Parathyroid adenoma (tissue), 2 donors: ENCODE data around the gene DPYSL5.

ENCODE experiments used
- H2AFZ ChIP-seq: fragments of 300-600 bp; sonication (generic); one replicate; pipeline ENCODE4 v1.7.0; 2017; ENCODE audit warnings: antibody characterized with exemption, mild to moderate bottlenecking
- H3K27ac ChIP-seq: fragments of 300-600 bp; sonication (generic); one replicate; pipeline ENCODE4 v1.7.0; 2017
- H3K27me3 ChIP-seq: fragments of 300-600 bp; sonication (generic); one replicate; pipeline ENCODE4 v1.7.0; 2017; ENCODE audit warnings: low read length; ENCODE audit not compliant: control insufficient read depth, insufficient read depth
- H3K36me3 ChIP-seq: fragments of 300-600 bp; sonication (generic); one replicate; pipeline ENCODE4 v1.7.0; 2017; ENCODE audit warnings: low read length; ENCODE audit not compliant: control insufficient read depth, insufficient read depth
- H3K4me1 ChIP-seq: fragments of 300-600 bp; sonication (generic); one replicate; pipeline ENCODE4 v1.7.0; 2017; ENCODE audit warnings: control low read depth
- H3K4me2 ChIP-seq: fragments of 300-600 bp; sonication (generic); one replicate; pipeline ENCODE4 v1.7.0; 2017; ENCODE audit warnings: low read length
- H3K4me3 ChIP-seq: fragments of 300-600 bp; sonication (generic); one replicate; pipeline ENCODE4 v1.7.0; 2017; ENCODE audit warnings: low read depth, low read length
- H3K79me2 ChIP-seq: fragments of 300-600 bp; sonication (generic); one replicate; pipeline ENCODE4 v1.7.0; 2017; ENCODE audit warnings: control low read depth
- H3K9ac ChIP-seq: fragments of 300-600 bp; sonication (generic); one replicate; pipeline ENCODE4 v1.7.0; 2017; ENCODE audit warnings: mild to moderate bottlenecking
- H3K9me3 ChIP-seq: fragments of 300-600 bp; sonication (generic); one replicate; pipeline ENCODE4 v1.7.0; 2017; ENCODE audit warnings: low read length; ENCODE audit not compliant: control insufficient read depth
- CTCF ChIP-seq: fragments of 300-600 bp; sonication (generic); IDR thresholded peaks from one replicate; pipeline ENCODE4 v1.7.0; 2017; ENCODE audit warnings: antibody characterized with exemption, mild to moderate bottlenecking
- donor health status: primary hyperparathyroidism.

DPYSL5 gene

DNA sequence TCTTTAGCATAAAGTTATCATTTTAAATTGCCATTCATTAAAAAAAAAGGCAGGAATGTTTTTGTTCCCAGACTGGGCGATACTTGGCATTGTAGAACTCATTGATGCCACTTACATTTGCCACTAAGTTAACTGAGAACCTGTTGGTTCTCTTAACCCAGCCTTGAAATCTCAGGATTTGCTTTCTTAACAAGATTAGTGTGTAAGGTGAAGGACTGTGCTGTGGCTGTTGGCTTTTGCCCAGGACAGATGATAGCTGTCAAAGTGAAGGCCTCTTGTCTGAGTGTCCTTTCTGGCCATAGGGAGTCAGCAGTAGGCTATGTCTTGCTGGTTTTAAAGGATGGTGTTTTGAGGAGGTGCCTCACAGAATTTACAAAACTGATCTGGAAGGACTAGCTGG, 2.6 kb downstream of the DPYSL5 start:
- no peak overlapping the region for H3K27ac ChIP-seq

DNA sequence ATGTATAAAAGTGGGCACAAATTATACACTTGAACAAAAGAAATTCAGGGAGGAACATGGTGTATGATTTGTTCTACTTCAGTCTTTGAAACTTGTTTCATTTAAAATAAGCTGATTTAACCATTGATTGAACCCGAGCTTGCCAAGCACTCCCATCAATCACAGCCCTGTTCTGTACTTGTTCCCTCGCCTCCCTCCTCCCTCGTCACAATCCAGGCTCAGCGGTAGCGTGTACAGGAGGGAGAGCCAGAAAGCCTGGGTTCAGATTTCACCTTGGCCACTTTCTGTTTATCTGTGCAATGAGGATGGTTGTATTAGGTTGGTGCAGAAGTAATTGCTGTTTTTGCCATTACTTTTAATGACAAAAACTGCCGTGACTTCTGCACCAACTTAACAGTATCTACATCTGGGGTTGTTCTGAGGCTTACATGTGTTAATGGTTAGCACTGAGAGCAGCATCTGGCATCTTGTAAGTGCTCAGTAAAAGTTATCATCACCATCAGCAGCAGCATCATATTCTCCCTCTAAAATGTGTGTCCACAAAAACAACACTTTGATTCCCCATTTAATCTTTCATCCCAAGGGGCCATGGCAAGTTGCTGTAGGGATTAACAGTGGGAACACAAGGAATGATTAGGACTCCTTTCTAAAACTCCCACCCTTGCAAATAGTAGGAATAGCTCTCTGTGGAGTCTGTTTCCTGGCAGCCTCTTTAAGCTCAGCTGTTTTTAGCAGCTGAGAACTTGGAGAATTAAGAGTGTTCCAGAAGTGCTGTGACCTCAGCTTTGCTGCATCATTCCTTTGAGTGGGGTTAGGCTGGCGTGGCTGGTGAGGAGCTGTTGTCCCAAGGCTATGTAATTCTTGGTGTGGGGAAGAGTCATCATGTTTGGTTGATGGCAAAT, 4.7 kb downstream of the DPYSL5 start:
- Histone ChIP-seq H3K4me2 (no peak overlapping the region), H3K27ac (no peak overlapping the region), H3K36me3 (no peaks in the 10 kb centered on the region), H3K4me1 (peaks cover 7% of the 10 kb centered on the region), H3K9ac (no peak overlapping the region), H2AFZ (no peak overlapping the region), H3K4me3 (no peak overlapping the region), H3K79me2 (no peaks in the 10 kb centered on the region), H3K9me3 (no peaks in the 10 kb centered on the region), H3K27me3 (peaks cover 10% of the 10 kb centered on the region)
- TF ChIP-seq CTCF: no peak

More for the DNA sequence above, 2.6 kb downstream of the DPYSL5 start:
- Histone ChIP-seq H3K27me3 (peaks cover 23% of the 10 kb centered on the region), H3K79me2 (no peaks in the 10 kb centered on the region), H3K4me2 (no peak overlapping the region), H3K4me3 (no peak overlapping the region), H3K9me3 (no peaks in the 10 kb centered on the region), H3K36me3 (no peaks in the 10 kb centered on the region), H2AFZ (no peak overlapping the region), H3K4me1 (peaks cover 7% of the 10 kb centered on the region), H3K9ac (no peak overlapping the region)
- TF ChIP-seq CTCF: no peak

- Histone ChIP-seq H3K4me1 (peaks cover 1% of the 10 kb centered on the region), H3K9me3 (no peaks in the 10 kb centered on the region), H3K9ac (no peak overlapping the region), H2AFZ (no peak overlapping the region), H3K27ac (no peak overlapping the region), H3K4me2 (no peak overlapping the region), H3K27me3 (peaks cover 5% of the 10 kb centered on the region), H3K36me3 (no peaks in the 10 kb centered on the region), H3K79me2 (no peaks in the 10 kb centered on the region), H3K4me3 (no peak overlapping the region)
- TF ChIP-seq CTCF: no peak
These were observed 5.8 kb downstream of the DPYSL5 start for GRCh38 chr2:26853751-26854150.

GRCh38 chr2:26854283-26854827, 6.4 kb downstream of the DPYSL5 start:
- no peak overlapping the region for H3K4me3 ChIP-seq
- H3K36me3 ChIP-seq: no peaks in the 10 kb centered on the region
- no peaks in the 10 kb centered on the region for H3K79me2 ChIP-seq
- H3K27ac ChIP-seq: no peak overlapping the region
- no peaks in the 10 kb centered on the region for H3K27me3 ChIP-seq
- no peak overlapping the region for H2AFZ ChIP-seq
- H3K9ac ChIP-seq: no peak overlapping the region
- H3K4me2 ChIP-seq: no peak overlapping the region
- H3K9me3 ChIP-seq: no peaks in the 10 kb centered on the region
- H3K4me1 ChIP-seq: no peaks in the 10 kb centered on the region
- TF ChIP-seq CTCF: no peak
